A549 (cell line): ENCODE measurements around the gene ABCA4. TPM values are rescaled to one million over a fixed set of nuclear protein-coding genes. Genes with fewer than 3 reads are reported as not detected.
"Not testable (repeated sequence)": the region's sequence is repeated elsewhere in the genome, so short reads cannot be mapped to it uniquely, and the experiment has no call there.

Experiments
- ATAC-seq, 2 experiments: fragments of 200-7000 bp in 1 of 2; fragments of >200 bp in 1 of 2; cut with Nextera tagmentation in 1 of 2; cut with Tn5 transposase in 1 of 2; 3 replicates each; pipeline versions ENCODE4 v1.8.0 to v1.9.1; 2018 to 2020; ENCODE audit warnings: mild to moderate bottlenecking in 1 of 2, moderate library complexity in 1 of 2
- CTCF ChIA-PET: fragments of 300-600 bp; sonication (Branson Sonifier 250); formaldehyde crosslinking; extraction: SDS; loops from one replicate; lab custom pipeline; 2021; ENCODE audit warnings: antibody characterized with exemption, inconsistent platforms; lab: Yijun Ruan, JAX
- POLR2A ChIA-PET: fragments of 350-600 bp; formaldehyde crosslinking; extraction: SDS; loops from one replicate; lab custom pipeline; 2021; ENCODE audit warnings: antibody characterized with exemption, inconsistent platforms; lab: Yijun Ruan, JAX
- DNase-seq, 2 experiments: peaks; one replicate each; pipeline versions ENCODE4 v3.0.0 to v3.0.0-alpha.2; 2011 to 2016; ENCODE audit warnings: low read depth in 1 of 2, low spot score in 1 of 2
- FAIRE-seq: peaks from 2 replicates; lab custom pipeline; 2011; peaks lifted over from hg19 to GRCh38; lab: Jason Lieb, UNC
- H3K27ac ChIP-seq, 2 experiments: fragments of >200 bp; sonication (Bioruptor Twin); formaldehyde crosslinking; 3 replicates each; pipeline ENCODE4 v1.5.1; 2016 to 2017
- H3K4me1 ChIP-seq: fragments of >200 bp; sonication (Bioruptor Twin); formaldehyde crosslinking; 3 replicates; pipeline ENCODE4 v1.6.1; 2016
- H3K4me2 ChIP-seq: fragments of >200 bp; sonication (Bioruptor Twin); formaldehyde crosslinking; 3 replicates; pipeline ENCODE4 v1.6.1; 2016
- H3K4me3 ChIP-seq: fragments of >200 bp; sonication (Bioruptor Twin); formaldehyde crosslinking; 3 replicates; pipeline ENCODE4 v1.5.1; 2016
- H3K9me3 ChIP-seq: fragments of >200 bp; sonication (Bioruptor Twin); formaldehyde crosslinking; 3 replicates; pipeline ENCODE4 v1.6.1; 2016
- CBX8 ChIP-seq: fragments of 200-600 bp; sonication (generic); IDR thresholded peaks from 2 replicates; pipeline ENCODE4 v1.6.1; 2016
- CTCF ChIP-seq: fragments of >200 bp; sonication (Bioruptor Twin); formaldehyde crosslinking; IDR thresholded peaks from 3 replicates; pipeline ENCODE4 v1.5.1; 2016
- EP300 ChIP-seq, 2 experiments: fragments of >200 bp; sonication (Bioruptor Twin); formaldehyde crosslinking; IDR thresholded peaks; 2 replicates in 1 of 2; 3 replicates in 1 of 2; pipeline ENCODE4 v1.6.1; 2016 to 2017
- FOSB ChIP-seq: fragments of 250-450 bp; sonication (Bioruptor Pico); IDR thresholded peaks from 2 replicates; pipeline ENCODE4 v1.5.0; 2020; ENCODE audit warnings: mild to moderate bottlenecking, moderate library complexity
- JUNB ChIP-seq: fragments of >200 bp; sonication (Bioruptor Twin); formaldehyde crosslinking; IDR thresholded peaks from 2 replicates; pipeline ENCODE4 v1.6.1; 2016
- POLR2A ChIP-seq: IDR thresholded peaks from 2 replicates; pipeline ENCODE4 v1.6.1; 2012; ENCODE audit warnings: mild to moderate bottlenecking, low read length
- POLR2AphosphoS2 ChIP-seq: conservative IDR thresholded peaks from 2 replicates; pipeline ENCODE4 v1.6.1; 2012; ENCODE audit warnings: low read length, improper control_type of control experiment, inconsistent platforms
- REST ChIP-seq: fragments of 200-600 bp; sonication (generic); IDR thresholded peaks from 2 replicates; pipeline ENCODE4 v1.6.1; 2016; ENCODE audit warnings: antibody characterized with exemption, mild to moderate bottlenecking, moderate library complexity
- ZC3H11A ChIP-seq: fragments of 450-650 bp; IDR thresholded peaks from 2 replicates; pipeline ENCODE4 v1.6.1; 2014; ENCODE audit warnings: antibody characterized with exemption, mild to moderate bottlenecking
- ZFP36 ChIP-seq: fragments of 450-650 bp; IDR thresholded peaks from 2 replicates; pipeline ENCODE4 v1.6.1; 2014; ENCODE audit warnings: borderline replicate concordance; ENCODE audit not compliant: partially characterized antibody
- WGBS: methylation state at CpG from one replicate; pipeline ENCODE4 v1.1.6; 2017; ENCODE audit errors: missing lambda C conversion rate; 5-methylcytosine and 5-hydroxymethylcytosine counted together
- polyA plus RNA-seq, 4 experiments: library from polyadenylated mRNA; depleted of rRNA in 3 of 4; stranded (reverse); fragments of >200 nt; fragmentation: RNase III in 1 of 4; extraction: RNeasy Plus Mini Kit Qiagen cat#74134 plus additional on column Dnase treatment in 1 of 4; gene quantifications; 2 replicates in 3 of 4; 3 replicates in 1 of 4; pipeline ENCODE4 v1.2.3, GENCODE V29; 2011 to 2017

The ABCA4 gene
- polyA plus RNA-seq, 2 of the 4 experiments (the other 2 are of a cell fraction), result 0.05 to 0.23 TPM

GRCh38 chr1:94169126-94169525 is 48.2 kb upstream of the ABCA4 start:
- FAIRE-seq (no peak), ATAC-seq (no peak), DNase-seq (no peak)

GRCh38 chr1:94165843-94166242 is 44.9 kb upstream of the ABCA4 start:
- ChIA-PET POLR2A (no interaction called here), CTCF (interaction anchor here (1.0 kb wide), 1 partner anchor 53 kb away, joined by 3 read pairs; no protein-coding TSS in a partner anchor)
- WGBS, result 81% methylated on average over 5 of the region's 5 CpGs
- DNase-seq (no peak), ATAC-seq (no peak), FAIRE-seq (no peak)
- Histone ChIP-seq H3K9me3 (no peaks in the 10 kb centered on the region; the same call in 2 of the 3 replicates), H3K4me3 (no peak overlapping the region), H3K27ac (no peak overlapping the region), H3K4me2 (no peak overlapping the region), H3K4me1 (no peaks in the 10 kb centered on the region)
- TF ChIP-seq JUNB, result no peak
- TF ChIP-seq POLR2AphosphoS2, result no peak
- TF ChIP-seq CBX8, result no peak
- TF ChIP-seq ZC3H11A, result no peak
- TF ChIP-seq CTCF, result no peak
- TF ChIP-seq, all 56 proteins: peak for 0

More at GRCh38 chr1:94169126-94169525, 48.2 kb upstream of the ABCA4 start:
- TF ChIP-seq REST (no peak), POLR2A (no peak), JUNB (no peak), ZFP36 (no peak), EP300 (IDR thresholded peaks at IDR 0.05) (no peak), FOSB (CRISPR knock-in tag) (no peak)
- ChIA-PET CTCF (interaction anchor here (0.9 kb wide), 1 partner anchor 167 kb away, joined by 3 read pairs; no protein-coding TSS in a partner anchor), POLR2A (no interaction called here)
- Histone ChIP-seq H3K4me2 (no peak overlapping the region), H3K27ac (no peak overlapping the region), H3K9me3 (no peaks in the 10 kb centered on the region; the same call in 2 of the 3 replicates), H3K4me1 (no peaks in the 10 kb centered on the region), H3K4me3 (no peak overlapping the region)
- 83% methylated on average over 3 of the region's 3 CpGs for WGBS

GRCh38 chr1:94164885-94165284 is 43.9 kb upstream of the ABCA4 start:
- FAIRE-seq, DNase-seq, H3K27ac ChIP-seq, H3K4me2 ChIP-seq, H3K9me3 ChIP-seq, H3K4me3 ChIP-seq, H3K4me1 ChIP-seq, POLR2A ChIA-PET, ATAC-seq: not testable (repeated sequence)
- 71% methylated on average over 2 of the region's 2 CpGs for WGBS
- CTCF ChIA-PET, result interaction anchor here (1.0 kb wide), 1 partner anchor 52 kb away, joined by 3 read pairs; no protein-coding TSS in a partner anchor

- FAIRE-seq, H3K4me3 ChIP-seq, H3K4me2 ChIP-seq, H3K27ac ChIP-seq, POLR2A ChIA-PET, H3K4me1 ChIP-seq, ATAC-seq, DNase-seq, H3K9me3 ChIP-seq, CTCF ChIA-PET: not testable (repeated sequence)
- 75% methylated on average over 1 of the region's 1 CpG for WGBS
Observed at GRCh38 chr1:94164121-94164520, 43.2 kb upstream of the ABCA4 start.

GRCh38 chr1:94163249-94163648 is 42.3 kb upstream of the ABCA4 start:
- H3K4me1 ChIP-seq, H3K27ac ChIP-seq, DNase-seq, POLR2A ChIA-PET, ATAC-seq, CTCF ChIA-PET, H3K4me3 ChIP-seq, FAIRE-seq, H3K4me2 ChIP-seq, H3K9me3 ChIP-seq: not testable (repeated sequence)
- WGBS, result 60% methylated on average over 5 of the region's 5 CpGs
